ENCODE results near the gene SLC52A3.

Gene SLC52A3

DNA sequence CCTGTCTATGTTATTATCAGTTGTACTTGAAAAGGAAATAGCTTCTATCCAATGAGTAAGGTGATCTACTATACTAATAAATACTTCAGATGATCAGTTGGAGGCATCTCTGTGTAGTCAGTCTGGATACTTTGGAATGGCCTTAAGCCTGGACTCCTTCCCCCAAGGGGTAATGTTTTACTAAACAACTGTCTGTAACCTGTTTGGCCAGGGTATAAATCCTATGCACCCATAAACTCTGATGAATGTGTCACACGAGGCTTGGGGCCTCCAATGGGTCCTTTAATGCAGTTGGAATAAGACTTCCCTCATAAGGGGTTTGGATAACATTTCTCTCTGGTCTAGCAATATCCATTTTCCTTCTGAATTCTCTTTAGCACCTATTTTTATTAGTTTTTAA is 19.5 kb upstream of the SLC52A3 start:
- DNase-seq (ENCODE audit: low spot score in 2 of 2) (no peak), ATAC-seq (replicated peaks; ENCODE audit: extremely low read depth, poor library complexity, severe bottlenecking) (no peak)
- Mint-ChIP-seq H3K27ac (ENCODE audit: low read depth) (no peak overlapping the region), H3K9me3 (peaks cover 22% of the 10 kb centered on the region), H3K4me1 (no peaks in the 10 kb centered on the region), H3K4me3 (no peak overlapping the region), H3K36me3 (ENCODE audit: insufficient read depth) (no peaks in the 10 kb centered on the region), H3K27me3 (peaks cover 99% of the 10 kb centered on the region)

DNA sequence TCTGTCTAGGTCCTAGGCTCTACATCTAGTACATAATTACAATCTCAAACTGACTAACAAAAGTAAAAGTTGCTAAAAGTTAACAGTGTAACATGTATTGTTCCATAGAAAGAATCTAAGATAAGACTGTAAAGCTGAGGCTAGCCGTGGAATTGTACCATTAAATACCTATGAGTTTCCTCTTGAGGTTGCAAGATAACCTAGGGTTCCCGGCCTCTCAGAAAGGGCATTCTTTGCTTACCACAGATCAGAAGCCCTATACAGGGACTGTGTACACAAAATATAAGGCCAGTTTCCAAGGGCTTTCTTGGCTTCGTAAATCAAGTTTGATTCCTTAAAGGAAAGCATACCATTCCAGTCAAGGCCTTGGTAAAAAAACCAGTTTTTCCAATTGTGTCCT is 11.5 kb upstream of the SLC52A3 start:
- Mint-ChIP-seq H3K4me3 (no peak overlapping the region), H3K27me3 (peaks cover 43% of the 10 kb centered on the region), H3K4me1 (no peaks in the 10 kb centered on the region), H3K9me3 (peaks cover 16% of the 10 kb centered on the region), H3K36me3 (ENCODE audit: insufficient read depth) (no peaks in the 10 kb centered on the region), H3K27ac (ENCODE audit: low read depth) (no peak overlapping the region)
- DNase-seq (ENCODE audit: low spot score in 2 of 2) = no peak
- no peak for ATAC-seq (replicated peaks; ENCODE audit: extremely low read depth, poor library complexity, severe bottlenecking)

DNA sequence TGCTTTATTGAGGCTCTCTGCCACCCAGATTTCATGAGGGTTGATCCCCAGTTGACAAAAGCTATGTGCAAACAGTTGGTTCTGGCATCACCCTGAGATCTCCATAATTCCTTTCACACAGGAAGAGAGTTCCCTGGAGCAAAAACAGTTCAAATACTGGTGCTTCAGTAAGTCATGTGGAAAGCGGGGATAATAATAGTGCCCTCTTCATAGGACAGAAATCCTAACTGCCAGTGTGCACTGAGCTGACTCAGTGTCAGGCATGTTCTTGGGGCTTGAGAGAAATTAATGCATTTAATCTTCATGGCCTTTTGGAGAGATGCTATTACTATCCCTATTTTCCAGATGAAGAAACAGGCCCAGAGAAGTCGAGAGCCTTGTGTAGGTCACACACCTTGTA is 7.9 kb upstream of the SLC52A3 start:
- no peak for ATAC-seq (replicated peaks; ENCODE audit: extremely low read depth, poor library complexity, severe bottlenecking)
- DNase-seq (ENCODE audit: low spot score in 2 of 2) = no peak
- H3K4me1 Mint-ChIP-seq = no peaks in the 10 kb centered on the region
- peaks cover 2% of the 10 kb centered on the region for H3K36me3 Mint-ChIP-seq (ENCODE audit: insufficient read depth)
- H3K4me3 Mint-ChIP-seq = no peak overlapping the region
- peaks cover 57% of the 10 kb centered on the region for H3K27me3 Mint-ChIP-seq
- no peak overlapping the region for H3K27ac Mint-ChIP-seq (ENCODE audit: low read depth)
- no peaks in the 10 kb centered on the region for H3K9me3 Mint-ChIP-seq

DNA sequence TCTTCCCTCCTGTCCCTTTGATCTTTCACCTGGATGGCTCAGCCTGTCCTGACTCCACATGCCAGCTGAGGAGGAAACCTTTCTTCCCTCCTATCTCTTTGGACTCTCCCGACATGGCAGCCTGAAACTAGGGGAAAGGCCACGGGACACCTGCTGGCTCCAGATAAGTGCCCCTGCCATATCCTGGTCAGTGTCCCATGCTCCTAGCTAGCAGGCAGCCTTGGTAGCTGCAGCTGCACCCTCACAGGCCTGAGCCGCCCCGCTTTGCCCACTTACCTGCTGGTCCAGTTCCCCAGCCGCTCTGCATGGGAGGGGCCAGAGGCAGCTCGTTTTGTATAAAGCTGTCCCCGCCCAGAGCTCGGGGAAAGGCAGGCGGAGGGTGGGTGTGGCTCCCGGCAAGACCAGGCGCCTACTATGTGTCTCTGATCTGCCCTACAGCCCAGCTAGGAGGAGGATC is 7.4 kb upstream of the SLC52A3 start:
- Mint-ChIP-seq H3K9me3 (no peaks in the 10 kb centered on the region), H3K4me3 (no peak overlapping the region), H3K36me3 (ENCODE audit: insufficient read depth) (peaks cover 2% of the 10 kb centered on the region), H3K27ac (ENCODE audit: low read depth) (no peak overlapping the region), H3K4me1 (no peaks in the 10 kb centered on the region), H3K27me3 (peaks cover 62% of the 10 kb centered on the region)
- DNase-seq (ENCODE audit: low spot score in 2 of 2) = no peak
- ATAC-seq (replicated peaks; ENCODE audit: extremely low read depth, poor library complexity, severe bottlenecking) = no peak

DNA sequence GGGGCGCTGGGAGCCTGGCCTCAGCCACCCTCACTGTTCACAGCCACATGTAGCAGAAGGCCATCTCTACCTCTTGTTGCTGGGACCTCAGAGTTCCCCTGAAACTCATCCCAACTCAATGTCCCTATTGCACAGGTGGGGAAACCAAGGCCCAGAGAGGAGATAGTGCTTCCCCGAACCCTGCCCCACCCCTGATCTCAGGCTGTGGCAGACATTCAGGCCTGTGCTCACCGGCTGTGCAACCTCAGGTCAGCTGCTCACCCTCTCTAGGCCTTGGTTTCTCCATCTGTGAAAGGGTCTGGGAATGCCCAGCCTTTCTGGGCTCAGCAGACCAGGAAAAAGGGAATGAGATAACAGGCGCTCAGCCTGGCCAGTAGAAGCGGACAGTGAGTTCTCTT is 6.4 kb upstream of the SLC52A3 start:
- Mint-ChIP-seq H3K27me3 (peaks cover 64% of the 10 kb centered on the region), H3K9me3 (no peaks in the 10 kb centered on the region), H3K36me3 (ENCODE audit: insufficient read depth) (peaks cover 2% of the 10 kb centered on the region), H3K27ac (ENCODE audit: low read depth) (no peak overlapping the region), H3K4me3 (no peak overlapping the region), H3K4me1 (no peaks in the 10 kb centered on the region)
- DNase-seq (ENCODE audit: low spot score in 2 of 2) = no peak
- no peak for ATAC-seq (replicated peaks; ENCODE audit: extremely low read depth, poor library complexity, severe bottlenecking)

DNA sequence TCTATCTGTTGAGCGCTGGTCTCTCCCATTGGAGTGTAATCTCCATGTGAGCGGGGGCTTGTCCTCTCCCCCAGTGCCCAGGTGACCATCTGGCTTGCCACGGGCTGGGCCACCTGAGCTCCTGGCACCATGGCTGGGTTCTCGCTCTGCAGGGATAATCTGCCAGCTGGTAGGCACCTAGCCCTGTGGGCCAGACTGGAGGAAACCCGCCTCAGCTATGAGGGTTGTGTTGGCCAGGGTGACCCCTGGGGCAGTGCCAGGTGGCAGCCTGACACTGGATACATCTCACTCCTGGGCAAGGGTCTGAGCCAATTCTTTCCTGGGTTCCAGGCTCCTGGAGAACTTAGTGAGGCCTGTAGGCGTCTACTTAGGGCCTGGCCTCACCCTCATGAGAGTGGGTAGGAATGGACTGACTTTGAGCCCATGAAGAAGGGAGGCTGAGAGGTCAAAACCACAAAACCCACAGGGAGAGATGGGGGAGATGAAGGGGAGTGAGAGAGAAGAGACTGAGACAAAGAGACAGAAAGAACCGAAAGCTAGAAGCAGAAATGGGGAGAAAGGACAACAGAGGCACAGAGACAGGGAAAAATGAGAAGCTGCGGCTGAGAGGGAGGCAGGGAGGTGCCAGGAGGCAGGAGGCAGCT is 5.8 kb upstream of the SLC52A3 start:
- H3K9me3 Mint-ChIP-seq = no peaks in the 10 kb centered on the region
- H3K4me1 Mint-ChIP-seq = no peaks in the 10 kb centered on the region
- H3K36me3 Mint-ChIP-seq (ENCODE audit: insufficient read depth) = peaks cover 2% of the 10 kb centered on the region
- no peak overlapping the region for H3K27ac Mint-ChIP-seq (ENCODE audit: low read depth)
- H3K4me3 Mint-ChIP-seq = no peak overlapping the region
- ATAC-seq (replicated peaks; ENCODE audit: extremely low read depth, poor library complexity, severe bottlenecking) (no peak), DNase-seq (ENCODE audit: low spot score in 2 of 2) (no peak)
- H3K27me3 Mint-ChIP-seq = peaks cover 65% of the 10 kb centered on the region

DNA sequence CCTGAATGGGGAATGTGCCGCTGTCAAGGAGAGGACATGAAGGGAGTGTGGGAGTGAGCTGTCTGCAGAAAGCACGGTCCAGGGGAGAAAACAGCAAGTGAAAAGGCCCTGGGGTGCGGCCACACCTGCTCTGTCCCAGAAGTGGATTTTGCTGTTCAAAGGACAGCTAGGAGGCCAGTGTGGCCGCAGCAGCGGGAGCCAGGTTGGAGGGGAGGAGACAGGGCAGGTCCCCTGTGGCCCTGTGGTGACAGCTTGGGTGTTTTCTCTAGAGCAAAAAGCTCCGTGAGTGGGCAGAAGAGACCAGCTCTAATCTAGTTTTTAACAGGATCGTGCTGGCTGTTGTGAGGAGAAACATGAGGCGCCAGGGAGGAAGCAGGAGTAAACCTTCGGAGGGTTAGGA is 4.5 kb upstream of the SLC52A3 start:
- no peak overlapping the region for H3K4me3 Mint-ChIP-seq
- no peak for DNase-seq (ENCODE audit: low spot score in 2 of 2)
- H3K27ac Mint-ChIP-seq (ENCODE audit: low read depth) = no peak overlapping the region
- peaks cover 79% of the 10 kb centered on the region for H3K27me3 Mint-ChIP-seq
- H3K4me1 Mint-ChIP-seq = no peaks in the 10 kb centered on the region
- H3K36me3 Mint-ChIP-seq (ENCODE audit: insufficient read depth) = peaks cover 4% of the 10 kb centered on the region
- no peak for ATAC-seq (replicated peaks; ENCODE audit: extremely low read depth, poor library complexity, severe bottlenecking)
- no peaks in the 10 kb centered on the region for H3K9me3 Mint-ChIP-seq

DNA sequence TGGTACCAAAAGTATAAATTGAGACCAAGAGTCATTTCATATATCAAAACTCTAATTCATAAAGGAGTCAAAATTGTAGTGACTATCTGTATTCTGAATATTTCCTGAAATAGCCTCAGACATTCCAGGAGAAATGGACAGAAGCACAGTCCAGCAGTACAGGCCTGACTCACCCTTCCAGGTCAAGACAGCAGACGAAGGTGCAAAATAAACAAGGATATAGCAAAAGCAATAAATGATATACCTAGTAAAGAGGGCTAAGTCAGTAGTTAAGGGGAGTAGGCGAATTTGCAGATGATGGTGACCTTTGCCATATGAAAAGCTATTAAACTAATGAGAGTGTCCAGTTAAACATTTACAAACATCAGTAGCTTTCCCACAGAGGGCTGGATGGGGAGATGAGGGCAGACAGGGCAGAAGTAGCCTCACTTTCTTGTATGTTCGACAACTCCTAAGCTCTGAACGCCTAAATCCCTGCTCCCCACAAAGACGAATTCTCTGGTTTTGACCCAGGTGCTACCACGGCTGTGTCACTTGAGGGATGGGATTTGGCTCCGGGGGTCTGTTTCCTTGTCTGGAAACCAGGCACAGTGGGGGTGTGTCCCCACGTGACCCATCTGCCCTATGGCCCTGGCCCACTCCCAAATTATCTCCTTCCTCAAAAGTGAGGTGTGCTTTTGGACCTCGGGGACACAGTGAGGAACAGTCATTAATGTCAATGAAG is 3.6 kb upstream of the SLC52A3 start:
- H3K27ac Mint-ChIP-seq (ENCODE audit: low read depth) = no peak overlapping the region
- peaks cover 4% of the 10 kb centered on the region for H3K36me3 Mint-ChIP-seq (ENCODE audit: insufficient read depth)
- no peaks in the 10 kb centered on the region for H3K4me1 Mint-ChIP-seq
- no peak for DNase-seq (ENCODE audit: low spot score in 2 of 2)
- no peaks in the 10 kb centered on the region for H3K9me3 Mint-ChIP-seq
- H3K27me3 Mint-ChIP-seq = peaks cover 85% of the 10 kb centered on the region
- H3K4me3 Mint-ChIP-seq = no peak overlapping the region
- no peak for ATAC-seq (replicated peaks; ENCODE audit: extremely low read depth, poor library complexity, severe bottlenecking)

DNA sequence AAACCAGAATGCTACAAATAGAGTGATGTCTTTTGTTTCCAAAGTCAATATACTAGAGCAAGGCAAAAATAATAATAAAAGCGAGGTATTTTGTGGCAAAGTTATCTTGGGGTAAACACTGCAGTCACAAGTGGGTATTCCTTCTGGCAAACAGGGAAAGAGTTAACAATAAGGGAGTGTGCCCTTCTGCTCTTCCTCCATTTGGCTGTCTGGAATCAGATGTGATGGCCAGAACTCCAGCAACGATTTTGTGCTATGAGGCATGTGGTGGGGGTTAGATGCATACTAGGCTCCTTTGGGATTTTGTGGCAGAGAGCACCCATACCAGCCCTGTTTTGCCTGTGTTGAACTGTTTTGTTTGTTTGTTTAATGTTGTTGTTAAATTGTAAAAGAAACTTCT is 2.4 kb upstream of the SLC52A3 start:
- Mint-ChIP-seq H3K27me3 (peaks cover 81% of the 10 kb centered on the region), H3K4me1 (no peaks in the 10 kb centered on the region), H3K4me3 (no peak overlapping the region), H3K27ac (ENCODE audit: low read depth) (no peak overlapping the region), H3K36me3 (ENCODE audit: insufficient read depth) (peaks cover 4% of the 10 kb centered on the region), H3K9me3 (no peaks in the 10 kb centered on the region)
- DNase-seq (ENCODE audit: low spot score in 2 of 2) = no peak
- no peak for ATAC-seq (replicated peaks; ENCODE audit: extremely low read depth, poor library complexity, severe bottlenecking)

DNA sequence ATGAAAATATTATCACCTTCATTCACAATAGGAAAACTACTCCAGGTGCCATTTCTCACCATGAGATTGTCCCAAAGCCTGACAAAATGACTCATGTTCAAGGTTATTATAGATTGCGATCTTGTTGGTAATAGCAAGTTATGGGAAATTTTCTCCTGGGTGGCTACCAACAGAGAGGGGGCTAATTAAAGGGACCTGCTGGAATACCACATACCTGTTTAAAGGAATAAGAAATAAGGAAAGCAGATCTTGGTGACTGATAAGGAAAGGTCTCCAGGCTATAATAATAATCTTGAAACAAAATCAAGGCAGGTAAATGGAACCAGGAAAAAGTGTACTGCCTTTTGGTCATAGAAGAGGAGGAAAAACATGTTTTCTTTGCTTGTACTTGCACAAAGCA is 1.4 kb downstream of the SLC52A3 start:
- peaks cover 73% of the 10 kb centered on the region for H3K27me3 Mint-ChIP-seq
- ATAC-seq (replicated peaks; ENCODE audit: extremely low read depth, poor library complexity, severe bottlenecking) (no peak), DNase-seq (ENCODE audit: low spot score in 2 of 2) (no peak)
- no peaks in the 10 kb centered on the region for H3K9me3 Mint-ChIP-seq
- H3K4me1 Mint-ChIP-seq = no peaks in the 10 kb centered on the region
- H3K27ac Mint-ChIP-seq (ENCODE audit: low read depth) = no peak overlapping the region
- H3K36me3 Mint-ChIP-seq (ENCODE audit: insufficient read depth) = peaks cover 4% of the 10 kb centered on the region
- no peak overlapping the region for H3K4me3 Mint-ChIP-seq

DNA sequence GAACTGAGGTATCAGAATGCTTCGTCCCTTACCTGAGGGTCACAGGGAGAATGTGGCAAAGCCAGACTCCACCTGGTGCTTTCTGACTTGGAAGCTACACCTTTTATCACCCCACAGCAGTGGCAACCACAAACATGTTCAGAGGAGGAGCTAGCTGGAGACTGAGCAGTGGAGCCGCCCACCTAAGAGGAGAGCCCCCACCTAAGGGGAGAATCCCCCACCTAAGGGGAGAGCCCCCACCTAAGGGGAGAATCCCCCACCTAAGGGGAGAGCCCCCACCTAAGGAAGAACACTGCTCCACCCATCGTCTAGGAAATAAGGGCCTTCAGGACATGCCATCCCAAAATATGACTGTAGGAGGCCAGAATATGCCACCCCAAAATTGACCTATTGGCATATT is 4.0 kb downstream of the SLC52A3 start:
- Mint-ChIP-seq H3K9me3 (no peaks in the 10 kb centered on the region), H3K4me3 (no peak overlapping the region), H3K27ac (ENCODE audit: low read depth) (no peak overlapping the region), H3K27me3 (peaks cover 58% of the 10 kb centered on the region), H3K36me3 (ENCODE audit: insufficient read depth) (peaks cover 2% of the 10 kb centered on the region), H3K4me1 (no peaks in the 10 kb centered on the region)
- DNase-seq (ENCODE audit: low spot score in 2 of 2) (no peak), ATAC-seq (replicated peaks; ENCODE audit: extremely low read depth, poor library complexity, severe bottlenecking) (no peak)

DNA sequence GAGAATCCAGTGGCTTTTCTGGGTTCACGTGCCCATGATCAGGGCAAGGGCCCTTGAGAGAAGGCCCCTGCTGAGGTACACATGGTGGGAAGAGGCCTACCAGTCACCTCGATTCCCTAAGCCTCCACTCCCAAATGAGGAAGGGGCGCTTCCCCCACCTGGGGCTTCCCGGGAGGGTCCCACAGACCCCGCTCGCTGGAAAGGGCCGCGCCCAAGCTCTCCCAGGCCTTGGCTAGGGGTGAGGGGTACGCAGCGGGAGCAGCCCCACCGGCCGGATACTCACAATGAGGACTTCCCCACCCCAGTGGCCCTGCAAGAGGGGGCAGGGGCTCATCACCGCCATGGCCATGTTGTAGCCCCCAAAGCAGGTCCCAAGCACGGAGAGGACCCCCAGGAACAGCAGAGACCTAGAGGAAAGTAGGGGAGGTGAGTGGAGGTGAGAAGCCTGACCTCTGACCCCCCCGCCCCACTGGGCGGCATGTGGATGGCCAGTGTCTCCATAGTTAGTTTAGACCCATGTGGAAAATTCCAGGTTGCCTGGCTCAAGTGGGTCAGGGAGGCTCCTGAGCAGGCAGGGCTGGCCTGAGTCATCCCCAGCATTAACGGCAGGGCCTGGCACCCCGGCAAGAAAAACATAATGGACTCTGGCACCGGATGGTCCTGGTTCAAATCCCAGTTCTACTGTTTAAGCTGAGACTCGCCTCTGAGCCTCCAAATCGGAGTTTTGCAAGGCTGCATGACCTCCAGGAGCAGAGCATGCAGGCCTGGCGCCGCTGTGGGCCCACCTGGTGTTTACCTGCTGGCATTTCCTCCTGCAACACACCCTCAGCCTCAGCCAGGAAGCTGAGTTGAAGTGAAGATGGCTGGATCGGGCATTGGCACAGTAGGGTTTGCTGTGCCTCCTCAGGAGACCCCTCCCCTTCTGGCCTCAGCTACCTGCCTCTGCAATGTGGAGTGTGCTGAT is 6.6 kb downstream of the SLC52A3 start:
- ATAC-seq (replicated peaks; ENCODE audit: extremely low read depth, poor library complexity, severe bottlenecking) = no peak
- no peaks in the 10 kb centered on the region for H3K4me1 Mint-ChIP-seq
- H3K36me3 Mint-ChIP-seq (ENCODE audit: insufficient read depth) = no peaks in the 10 kb centered on the region
- DNase-seq (ENCODE audit: low spot score in 2 of 2) = no peak
- H3K27ac Mint-ChIP-seq (ENCODE audit: low read depth) = no peak overlapping the region
- H3K27me3 Mint-ChIP-seq = peaks cover 55% of the 10 kb centered on the region
- no peak overlapping the region for H3K4me3 Mint-ChIP-seq
- no peaks in the 10 kb centered on the region for H3K9me3 Mint-ChIP-seq

All from central memory CD8-positive, alpha-beta T cell (primary cell).